Pancreas (tissue), 10 donors: ENCODE results near the gene NEGR1. TPM values are rescaled to one million over a fixed set of nuclear protein-coding genes. Genes with fewer than 3 reads are reported as not detected.

Experiments used
- ATAC-seq, 4 donors: fragments of 200-7000 bp; cut with Tn5 transposase; one replicate each; pipeline versions ENCODE4 v1.8.0 to v1.9.1; 2020; ENCODE audit warnings: mild to moderate bottlenecking in 4 of 4, moderate library complexity in 4 of 4
- DNase-seq, 6 donors: peaks; one replicate each; pipeline ENCODE4 v3.0.0-alpha.2; 2020
- FAIRE-seq: peaks from 2 replicates; lab custom pipeline; 2012; peaks lifted over from hg19 to GRCh38; lab: Jason Lieb, UNC
- H3K27ac ChIP-seq, 4 donors: fragments of 200-600 bp; sonication (generic); 1 replicate in 3 of 4; 2 replicates in 1 of 4; pipeline versions ENCODE4 v1.5.0 to v1.8.0; 2020
- H3K27me3 ChIP-seq, 4 donors: fragments of 200-600 bp; one replicate each; pipeline ENCODE4 v1.8.0; 2021
- H3K36me3 ChIP-seq, 3 donors: fragments of 200-600 bp; sonication (generic) in 1 of 3; one replicate each; pipeline versions ENCODE4 v1.5.0 to v1.8.0; 2020 to 2021
- H3K4me1 ChIP-seq, 3 donors: fragments of 200-600 bp; one replicate each; pipeline ENCODE4 v1.8.0; 2021
- H3K4me3 ChIP-seq, 4 donors: fragments of 200-600 bp; sonication (generic) in 2 of 4; one replicate each; pipeline versions ENCODE4 v1.5.0 to v1.8.0; 2020 to 2021
- H3K9me3 ChIP-seq, 4 donors: fragments of 200-600 bp; one replicate each; pipeline ENCODE4 v1.8.0; 2021
- CTCF ChIP-seq, 4 donors: fragments of 200-600 bp; sonication (generic) in 3 of 4; IDR thresholded peaks; one replicate each; pipeline versions ENCODE4 v1.5.0 to v1.8.0; 2021; ENCODE audit warnings: antibody characterized with exemption in 4 of 4
- WGBS, 2 donors: extraction: QIAGEN DNeasy Blood & Tissue Kit; methylation state at CpG; one replicate each; pipeline ENCODE4 v1.1.7; 2013; 5-methylcytosine and 5-hydroxymethylcytosine counted together
- intact Hi-C, 3 donors: fragments of 100-400 bp; cut with DNase I; formaldehyde crosslinking; loops; one replicate each; pipeline versions ENCODE4 v1.11.1 to v1.14.2; 2022
- polyA plus RNA-seq, 2 donors: library from polyadenylated mRNA; stranded (reverse); fragments of 200-250 nt; gene quantifications; one replicate each; pipeline ENCODE4 v1.2.3, GENCODE V29; 2013
- total RNA-seq, 6 donors: library from RNA; stranded (reverse); fragmentation: NEBNext Ultra II Directional in 4 of 6; extraction: Animal tissue kit (Norgen Biotek cat#: 25700) in 4 of 6; gene quantifications; one replicate each; pipeline versions ENCODE4 v1.2.1 to v1.2.4, GENCODE V29; 2021 to 2023
- donor health status: healthy with polysubstance abuse.
- donor health status: DM: no; HTN: no; CAD: no; lungs with moderate emphysema.
- donor health status: DM: no; HTN: no; CAD: no.
- donor health status: control.
- donor health status: control.
- donor health status: Bipolar disorder and iron deficiency.
- donor health status: DM: yes; HTN: yes; CAD: no.
- donor health status: DM: no; HTN: no; CAD: no.
- donor health status: DM: no; HTN: no; CAD: no.
- donor health status: DM: yes; HTN: yes; CAD: no.

The NEGR1 gene
- total and polyA plus RNA-seq, 8 donors = 1.2 to 9.3 (median 3.4) TPM

- Histone ChIP-seq H3K9me3 (no peaks in the 10 kb centered on the region), H3K27ac (no peak overlapping the region), H3K36me3 (no peaks in the 10 kb centered on the region), H3K4me3 (no peak overlapping the region), H3K4me1 (no peaks in the 10 kb centered on the region), H3K27me3 (no peaks in the 10 kb centered on the region)
- WGBS, 2 donors = 35 to 36% methylated on average over 3 of the region's 3 CpGs
- TF ChIP-seq CTCF (IDR thresholded peaks at IDR 0.05) = no peak
- DNase-seq = no peak
- intact Hi-C loops = no loop called here
- ATAC-seq = no peak
- no peak for FAIRE-seq
These were observed 217.9 kb downstream of the NEGR1 start for GRCh38 chr1:72064196-72065075.

GRCh38 chr1:72063364-72064044 is 218.8 kb downstream of the NEGR1 start:
- DNase-seq = no peak
- H3K36me3 ChIP-seq = no peaks in the 10 kb centered on the region
- no peak overlapping the region for H3K27ac ChIP-seq
- no peak overlapping the region for H3K4me3 ChIP-seq
- FAIRE-seq = no peak
- no peaks in the 10 kb centered on the region for H3K9me3 ChIP-seq
- no peak for TF ChIP-seq CTCF (IDR thresholded peaks at IDR 0.05)
- ATAC-seq = no peak
- WGBS, 2 donors = 75 to 80% methylated on average over 7 of the region's 7 CpGs
- no peaks in the 10 kb centered on the region for H3K27me3 ChIP-seq
- H3K4me1 ChIP-seq = no peaks in the 10 kb centered on the region
- intact Hi-C loops = no loop called here

- no peak for TF ChIP-seq CTCF (IDR thresholded peaks at IDR 0.05)
- Histone ChIP-seq H3K9me3 (no peaks in the 10 kb centered on the region), H3K27me3 (no peaks in the 10 kb centered on the region), H3K4me3 (no peak overlapping the region), H3K27ac (no peak overlapping the region), H3K36me3 (no peaks in the 10 kb centered on the region), H3K4me1 (no peaks in the 10 kb centered on the region)
- no peak for ATAC-seq
- DNase-seq = no peak
- no peak for FAIRE-seq
- intact Hi-C loops = no loop called here
These were observed 219.8 kb downstream of the NEGR1 start for GRCh38 chr1:72062584-72062983.

- no peak for DNase-seq
- ATAC-seq = no peak
- Histone ChIP-seq H3K36me3 (no peaks in the 10 kb centered on the region), H3K27ac (no peak overlapping the region), H3K4me1 (no peaks in the 10 kb centered on the region), H3K9me3 (no peaks in the 10 kb centered on the region), H3K27me3 (no peaks in the 10 kb centered on the region), H3K4me3 (no peak overlapping the region)
- no peak for FAIRE-seq
- no peak for TF ChIP-seq CTCF (IDR thresholded peaks at IDR 0.05)
- WGBS, 2 donors = 50 to 58% methylated on average over 3 of the region's 3 CpGs
- intact Hi-C loops = no loop called here
These were observed 221.7 kb downstream of the NEGR1 start for GRCh38 chr1:72060466-72061245.
